Activated naive CD4-positive, alpha-beta T cell treated with anti-CD3 and anti-CD28 coated beads, Interleukin-2, amount 50 U/mL, for 24 hours (primary cell): Measurements from ENCODE around the gene MAEA.

ENCODE experiments used
- H3K27ac Mint-ChIP-seq: one replicate; pipeline ENCODE4 v1.8.0; 2021; ENCODE audit warnings: mild to moderate bottlenecking, mixed read lengths
- H3K27me3 Mint-ChIP-seq: one replicate; pipeline ENCODE4 v1.8.0; 2021; ENCODE audit warnings: mixed read lengths
- H3K36me3 Mint-ChIP-seq: one replicate; pipeline ENCODE4 v1.8.0; 2021; ENCODE audit warnings: mixed read lengths
- H3K4me1 Mint-ChIP-seq: one replicate; pipeline ENCODE4 v1.8.0; 2021; ENCODE audit warnings: mixed read lengths
- H3K4me3 Mint-ChIP-seq: one replicate; pipeline ENCODE4 v1.8.0; 2021; ENCODE audit warnings: mild to moderate bottlenecking, mixed read lengths
- H3K9me3 Mint-ChIP-seq: one replicate; pipeline ENCODE4 v1.8.0; 2021; ENCODE audit warnings: mixed read lengths

MAEA gene

DNA sequence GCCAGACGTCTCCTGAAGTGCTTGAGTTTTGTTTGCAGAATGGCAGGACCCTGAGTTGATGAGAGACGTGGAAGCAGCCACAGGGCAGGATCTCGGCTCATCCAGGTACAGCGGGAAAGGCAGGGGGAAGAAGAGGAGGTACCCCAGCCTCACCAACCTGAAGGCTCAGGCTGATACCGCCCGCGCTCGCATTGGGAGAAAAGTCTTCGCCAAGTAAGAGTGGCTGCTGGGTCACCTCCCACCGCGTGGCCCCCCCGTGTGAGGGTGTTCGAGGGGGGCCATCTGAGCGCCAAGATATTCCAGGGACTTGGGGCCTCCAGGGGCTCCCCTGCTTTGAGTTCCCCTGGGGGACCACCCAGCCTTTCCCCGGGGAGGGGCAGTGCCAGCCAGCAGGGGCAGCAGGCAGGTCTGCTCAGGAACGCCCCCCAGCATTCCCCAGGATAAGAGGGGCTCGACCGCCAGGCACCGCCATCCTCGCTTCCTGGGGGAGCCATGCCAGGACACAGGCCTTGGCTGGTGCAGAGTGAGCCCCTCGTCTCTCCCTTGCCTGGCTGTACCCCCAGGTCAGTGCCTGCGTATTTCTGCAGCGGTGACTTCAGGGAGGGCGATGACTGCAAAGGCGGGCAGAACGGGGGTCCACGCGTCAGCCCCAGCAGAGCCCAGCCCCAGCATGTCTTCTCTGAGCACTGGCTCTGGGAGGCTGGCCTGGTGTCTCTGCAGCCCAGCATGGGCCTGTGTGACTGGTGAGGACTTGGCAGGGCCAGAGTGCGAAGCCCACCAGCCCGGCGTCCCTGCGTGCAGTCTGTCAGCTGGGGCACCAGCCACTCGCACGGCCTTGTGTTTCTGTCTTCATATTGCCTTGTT is 94.3 kb downstream of the MAEA start:
- no peak overlapping the region for H3K27ac Mint-ChIP-seq

DNA sequence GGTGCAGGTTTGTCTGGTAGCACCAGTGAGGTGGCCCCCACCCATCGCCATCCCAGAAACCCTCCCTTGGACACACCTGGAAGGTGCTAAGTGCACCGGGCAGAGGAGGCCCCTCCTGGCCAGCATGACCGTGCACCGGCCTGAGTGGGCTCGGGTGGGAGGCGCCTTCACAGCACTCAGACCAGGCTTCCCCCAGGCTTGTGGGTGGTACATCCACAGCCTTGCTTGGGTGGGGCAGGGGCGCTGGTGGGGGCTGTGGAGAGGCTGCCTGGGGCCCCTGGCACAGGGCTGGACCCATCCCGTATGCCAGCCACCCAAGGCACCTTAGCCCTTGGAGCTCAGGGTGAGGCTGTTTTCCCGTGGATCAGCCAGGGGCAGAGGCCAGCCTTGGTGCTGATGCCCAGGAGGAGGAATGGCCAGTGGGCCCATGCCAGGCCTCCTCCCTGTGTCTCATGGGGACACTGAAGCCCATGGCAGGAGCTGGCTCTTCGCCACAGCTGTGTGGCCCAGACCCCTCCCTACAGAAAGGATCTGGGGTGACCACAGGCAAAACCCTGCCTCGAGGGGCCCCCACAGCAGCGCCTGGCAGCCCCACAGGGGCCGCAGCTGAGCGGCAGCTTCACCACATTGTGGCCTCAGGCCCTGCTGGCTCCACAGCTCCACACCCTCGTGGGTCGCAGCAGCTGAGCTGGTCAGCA is 95.1 kb downstream of the MAEA start:
- H3K4me1 Mint-ChIP-seq, result no peaks in the 10 kb centered on the region

More for the DNA sequence above, 94.3 kb downstream of the MAEA start:
- H3K4me1 Mint-ChIP-seq, result no peaks in the 10 kb centered on the region
- peaks cover 17% of the 10 kb centered on the region for H3K36me3 Mint-ChIP-seq
- no peak overlapping the region for H3K4me3 Mint-ChIP-seq
- H3K9me3 Mint-ChIP-seq, result no peaks in the 10 kb centered on the region
- H3K27me3 Mint-ChIP-seq, result no peaks in the 10 kb centered on the region

DNA sequence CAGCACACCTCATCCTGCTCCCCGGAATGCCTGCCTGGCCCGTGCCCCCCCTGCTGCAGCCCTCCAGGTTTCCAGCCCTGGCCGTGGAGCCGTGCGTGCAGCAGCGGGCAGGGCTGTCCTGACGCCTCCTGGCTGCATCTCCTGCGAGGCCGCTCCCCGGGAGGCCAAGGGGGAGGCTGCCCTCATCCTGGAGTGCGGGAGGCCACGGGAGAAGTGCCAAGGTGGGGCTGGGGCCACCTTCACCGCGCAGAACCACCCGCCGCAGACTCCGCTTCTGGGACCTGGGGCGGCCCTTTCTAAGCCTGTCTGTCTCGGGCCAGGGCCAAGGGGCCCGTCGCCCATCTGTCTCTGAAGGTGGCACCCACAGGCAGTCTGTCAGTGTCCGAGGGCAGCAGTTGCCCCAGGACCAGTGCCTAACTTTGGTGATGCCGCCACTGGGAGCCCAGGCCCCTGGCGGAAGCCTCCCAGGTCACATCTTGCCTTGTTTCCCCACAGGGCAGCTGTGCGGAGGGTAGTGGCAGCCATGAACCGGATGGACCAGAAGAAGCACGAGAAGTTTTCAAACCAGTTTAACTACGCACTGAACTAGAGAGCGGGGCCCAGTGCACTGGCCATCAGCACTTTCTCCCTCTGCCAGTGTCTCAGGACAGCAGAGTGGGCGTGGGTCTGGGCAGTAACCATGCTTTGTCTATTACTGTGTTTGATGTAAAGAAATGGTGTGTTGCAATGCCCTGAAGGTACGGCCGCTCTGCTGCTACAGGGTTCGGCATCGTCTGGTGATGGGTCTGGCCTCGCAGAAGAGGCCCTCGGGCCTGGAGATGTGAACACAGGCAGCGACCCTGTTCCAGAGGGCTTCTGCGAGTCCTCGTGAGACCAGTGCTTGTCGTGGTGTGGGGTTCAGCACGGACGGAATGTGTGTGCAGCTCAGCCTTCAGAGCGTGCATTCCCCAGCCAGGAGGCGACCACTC is 96.0 kb downstream of the MAEA start:
- Mint-ChIP-seq H3K9me3 (no peaks in the 10 kb centered on the region), H3K4me1 (no peaks in the 10 kb centered on the region), H3K36me3 (peaks cover 26% of the 10 kb centered on the region), H3K27ac (no peak overlapping the region), H3K27me3 (no peaks in the 10 kb centered on the region), H3K4me3 (no peak overlapping the region)

More for the DNA sequence above, 95.1 kb downstream of the MAEA start:
- Mint-ChIP-seq H3K27ac (no peak overlapping the region), H3K4me3 (no peak overlapping the region), H3K9me3 (no peaks in the 10 kb centered on the region), H3K27me3 (no peaks in the 10 kb centered on the region), H3K36me3 (peaks cover 22% of the 10 kb centered on the region)
